PC-3 (cell line): ENCODE measurements around the gene ZFP1. TPM values are rescaled to one million over a fixed set of nuclear protein-coding genes. Genes with fewer than 3 reads are reported as not detected.

Source experiments
- ATAC-seq: fragments of 200-7000 bp; cut with Tn5 transposase; 2 replicates; pipeline ENCODE4 v1.9.1; 2020; ENCODE audit warnings: mild to moderate bottlenecking, moderate library complexity
- Bru-seq: library from RNA; stranded (reverse); fragments of 400-500 nt; gene quantifications from one replicate; lab custom pipeline; 2021; lab: Mats Ljungman, UMichigan
- BruChase-seq, 2 experiments: library from RNA; stranded (reverse); fragments of 400-500 nt; gene quantifications; one replicate each; lab custom pipeline; 2021; lab: Mats Ljungman, UMichigan
- BruUV-seq: library from RNA; stranded (reverse); fragments of 400-500 nt; replicated peaks from 2 replicates; lab custom pipeline; 2021; lab: Mats Ljungman, UMichigan
- CTCF ChIA-PET: fragments of 300-600 bp; sonication (Branson Sonifier 250); formaldehyde crosslinking; loops from one replicate; lab custom pipeline; 2022; ENCODE audit warnings: antibody characterized with exemption; lab: Charles Lee
- POLR2A ChIA-PET: fragments of 300-600 bp; sonication (Branson Sonifier 250); formaldehyde crosslinking; loops from one replicate; lab custom pipeline; 2022; ENCODE audit warnings: antibody characterized with exemption; ENCODE audit not compliant: unreplicated experiment; lab: Charles Lee
- DNase-seq: peaks from one replicate; pipeline ENCODE4 v3.0.0-alpha.2; 2015
- H2AFZ ChIP-seq: fragments of 300-600 bp; sonication (generic); 2 replicates; pipeline ENCODE4 v1.6.0; 2016; ENCODE audit warnings: antibody characterized with exemption, low read length
- H3F3A ChIP-seq: fragments of 300-600 bp; sonication (generic); one replicate; pipeline ENCODE4 v1.6.0; 2017; ENCODE audit warnings: antibody characterized with exemption, low read length, control low read depth, mild to moderate bottlenecking; ENCODE audit not compliant: unreplicated experiment
- H3K27ac ChIP-seq: fragments of 300-600 bp; sonication (generic); 2 replicates; pipeline ENCODE4 v1.5.1; 2016; ENCODE audit warnings: mild to moderate bottlenecking, low read length
- H3K27me3 ChIP-seq: fragments of 300-600 bp; sonication (generic); 2 replicates; pipeline ENCODE4 v1.6.1; 2016; ENCODE audit warnings: low read length, mixed read lengths
- H3K36me3 ChIP-seq: fragments of 300-600 bp; sonication (generic); 2 replicates; pipeline ENCODE4 v1.6.1; 2016; ENCODE audit warnings: low read depth, mixed run types, low read length, mixed read lengths
- H3K4me1 ChIP-seq: fragments of 300-600 bp; sonication (generic); 2 replicates; pipeline ENCODE4 v1.5.1; 2016; ENCODE audit warnings: low read length; ENCODE audit not compliant: insufficient read depth
- H3K4me2 ChIP-seq: fragments of 300-600 bp; sonication (generic); 2 replicates; pipeline ENCODE4 v1.6.0; 2016; ENCODE audit warnings: low read length
- H3K4me3 ChIP-seq: fragments of 300-600 bp; sonication (generic); 2 replicates; pipeline ENCODE4 v1.5.1; 2016; ENCODE audit warnings: mild to moderate bottlenecking, low read length, mixed read lengths
- H3K79me2 ChIP-seq: fragments of 300-600 bp; sonication (generic); 2 replicates; pipeline ENCODE4 v1.6.1; 2017; ENCODE audit warnings: low read length, mixed read lengths
- H3K9ac ChIP-seq: fragments of 300-600 bp; sonication (generic); 2 replicates; pipeline ENCODE4 v1.6.0; 2016; ENCODE audit warnings: mild to moderate bottlenecking, low read length
- H3K9me2 ChIP-seq: fragments of 300-600 bp; sonication (generic); replicated peaks from 2 replicates; pipeline ENCODE4 v1.6.1; 2016; ENCODE audit warnings: mixed run types, low read length, mixed read lengths
- H3K9me3 ChIP-seq: fragments of 300-600 bp; sonication (generic); 2 replicates; pipeline ENCODE4 v1.6.1; 2016; ENCODE audit warnings: low read length, mixed read lengths
- H4K20me1 ChIP-seq: fragments of 300-600 bp; sonication (generic); 2 replicates; pipeline ENCODE4 v1.6.1; 2016; ENCODE audit warnings: low read length, mixed read lengths
- EZH2 ChIP-seq: fragments of 300-600 bp; sonication (generic); IDR thresholded peaks from one replicate; pipeline ENCODE4 v1.6.1; 2017; ENCODE audit warnings: antibody characterized with exemption, mild to moderate bottlenecking, low read length; ENCODE audit not compliant: unreplicated experiment
- EZH2phosphoT487 ChIP-seq: fragments of 300-600 bp; sonication (generic); IDR thresholded peaks from 2 replicates; pipeline ENCODE4 v1.6.1; 2018; ENCODE audit warnings: mild to moderate bottlenecking, antibody characterized with exemption, low read length, borderline replicate concordance
- intact Hi-C: fragments of 100-400 bp; cut with micrococcal nuclease; formaldehyde crosslinking; loops from 2 replicates; pipeline ENCODE4 v1.9.0; 2023
- long read RNA-seq: library from polyadenylated mRNA; unstranded; transcript quantifications from one replicate; pipeline ENCODE4 v2.0.0, GENCODE V29; 2021; ENCODE audit not compliant: unreplicated experiment
- total RNA-seq: library from RNA; depleted of rRNA; stranded (reverse); fragments of >200 nt; gene quantifications from 2 replicates; pipeline ENCODE4 v1.2.3, GENCODE V29; 2014; rRNA removed
- TF ChIP-seq, protein P1 (sequence below): fragments of 300-600 bp; sonication (generic); conservative IDR thresholded peaks from 2 replicates; pipeline ENCODE4 v1.5.1; 2017; ENCODE audit warnings: antibody characterized with exemption, low read depth, mild to moderate bottlenecking, low read length

ZFP1 gene
- 3.3 and 3.5 TPM in 2 replicates for total RNA-seq
- Bru-seq, nascent RNA, result percentile 57 among the genes with signal in this experiment
- percentile 73 among the genes with signal in this experiment for BruChase-seq, experiment 1, labeled RNA remaining after a 6-hour chase
- BruChase-seq, experiment 2, labeled RNA remaining after a 2-hour chase, result percentile 68 among the genes with signal in this experiment
- long read RNA-seq, transcript ZFP1-209 (4 exons, 1,457 nt), result major isoform, 8 of 10 reads
- long read RNA-seq, partial matches to known transcripts, result 0 of 10 reads
- long read RNA-seq, other reads (novel, unspliced or antisense), result 2 of 10 reads

DNA sequence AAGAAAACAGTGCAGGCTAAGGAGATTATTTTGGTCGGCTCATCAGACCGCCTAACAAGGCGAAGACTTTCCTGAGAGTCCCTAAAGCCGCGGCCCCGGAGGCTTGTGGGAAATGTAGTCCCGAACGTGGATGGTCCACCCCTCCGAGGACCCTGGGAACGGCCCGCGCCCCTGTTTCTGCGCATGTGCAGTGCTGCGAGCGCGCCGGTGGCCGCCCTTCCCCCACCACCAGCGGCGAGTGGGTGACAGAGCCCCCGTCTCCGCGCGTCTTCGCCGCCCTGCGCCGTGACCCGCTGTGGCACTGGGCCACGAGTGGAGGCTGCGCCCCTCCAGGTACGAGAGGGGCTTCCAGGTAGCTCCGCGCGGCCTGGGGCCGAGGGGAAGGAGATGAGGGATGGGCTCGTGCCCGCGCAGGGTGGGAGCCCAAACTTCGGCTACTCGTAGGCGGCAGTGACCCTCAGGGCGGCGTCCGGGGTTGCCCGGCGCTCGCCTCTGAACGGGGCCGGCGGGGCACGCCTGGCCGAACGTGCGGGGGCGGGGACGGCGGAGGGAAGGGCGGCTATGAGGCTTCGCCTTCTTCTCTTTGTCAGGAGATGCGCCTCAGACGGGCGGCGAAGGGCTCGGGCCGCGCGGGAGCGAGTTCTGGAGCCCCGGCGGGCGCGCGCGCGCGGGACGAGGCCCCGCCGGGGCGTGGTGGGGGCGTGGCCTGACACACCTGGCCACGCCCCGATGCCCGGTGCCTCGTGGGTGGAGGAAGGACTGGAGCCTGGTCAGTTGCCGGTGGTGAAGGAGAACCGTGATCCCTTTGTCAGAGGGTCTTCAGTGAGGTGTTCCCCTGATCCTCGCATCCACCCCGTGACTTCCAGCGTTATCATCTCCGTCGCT lies at the start of gene ZFP1:
Gene ZFP1, plus strand, starts transcription at position 214 of the 885 bp plus-strand sequence. CDS start 4,428 bp downstream, outside the sequence.
- Histone ChIP-seq H3K9me2 (no peaks in the 10 kb centered on the region), H3K4me1 (no peaks in the 10 kb centered on the region), H3K27me3 (no peaks in the 10 kb centered on the region), H3K27ac (peak within 1 kb of the TSS; percentile 85), H3K9ac (peak within 1 kb of the TSS; percentile 96), H3K4me2 (peak within 1 kb of the TSS; percentile 93), H2AFZ (peak within 1 kb of the TSS; percentile 90), H3F3A (no peaks in the 10 kb centered on the region), H3K36me3 (peaks cover 22% of the 10 kb centered on the region), H3K79me2 (peaks cover 32% of the 10 kb centered on the region), H3K4me3 (peak within 1 kb of the TSS; percentile 98), H3K9me3 (peaks cover 13% of the 10 kb centered on the region), H4K20me1 (no peaks in the 10 kb centered on the region)
- TF ChIP-seq EZH2phosphoT487, result no peak
- TF ChIP-seq, protein P1, sequence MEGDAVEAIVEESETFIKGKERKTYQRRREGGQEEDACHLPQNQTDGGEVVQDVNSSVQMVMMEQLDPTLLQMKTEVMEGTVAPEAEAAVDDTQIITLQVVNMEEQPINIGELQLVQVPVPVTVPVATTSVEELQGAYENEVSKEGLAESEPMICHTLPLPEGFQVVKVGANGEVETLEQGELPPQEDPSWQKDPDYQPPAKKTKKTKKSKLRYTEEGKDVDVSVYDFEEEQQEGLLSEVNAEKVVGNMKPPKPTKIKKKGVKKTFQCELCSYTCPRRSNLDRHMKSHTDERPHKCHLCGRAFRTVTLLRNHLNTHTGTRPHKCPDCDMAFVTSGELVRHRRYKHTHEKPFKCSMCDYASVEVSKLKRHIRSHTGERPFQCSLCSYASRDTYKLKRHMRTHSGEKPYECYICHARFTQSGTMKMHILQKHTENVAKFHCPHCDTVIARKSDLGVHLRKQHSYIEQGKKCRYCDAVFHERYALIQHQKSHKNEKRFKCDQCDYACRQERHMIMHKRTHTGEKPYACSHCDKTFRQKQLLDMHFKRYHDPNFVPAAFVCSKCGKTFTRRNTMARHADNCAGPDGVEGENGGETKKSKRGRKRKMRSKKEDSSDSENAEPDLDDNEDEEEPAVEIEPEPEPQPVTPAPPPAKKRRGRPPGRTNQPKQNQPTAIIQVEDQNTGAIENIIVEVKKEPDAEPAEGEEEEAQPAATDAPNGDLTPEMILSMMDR, result no peak
- TF ChIP-seq EZH2, result no peak
- intact Hi-C loops, result loop anchor here (2.0 kb wide), 1 partner anchor 32 kb away; the partner anchor contains the start of gene LDHD
- POLR2A ChIA-PET, result no interaction called here
- ATAC-seq (peak; percentile 90), DNase-seq (peak; percentile 87)
- no TSS peak for BruUV-seq
- CTCF ChIA-PET, result no interaction called here

DNA sequence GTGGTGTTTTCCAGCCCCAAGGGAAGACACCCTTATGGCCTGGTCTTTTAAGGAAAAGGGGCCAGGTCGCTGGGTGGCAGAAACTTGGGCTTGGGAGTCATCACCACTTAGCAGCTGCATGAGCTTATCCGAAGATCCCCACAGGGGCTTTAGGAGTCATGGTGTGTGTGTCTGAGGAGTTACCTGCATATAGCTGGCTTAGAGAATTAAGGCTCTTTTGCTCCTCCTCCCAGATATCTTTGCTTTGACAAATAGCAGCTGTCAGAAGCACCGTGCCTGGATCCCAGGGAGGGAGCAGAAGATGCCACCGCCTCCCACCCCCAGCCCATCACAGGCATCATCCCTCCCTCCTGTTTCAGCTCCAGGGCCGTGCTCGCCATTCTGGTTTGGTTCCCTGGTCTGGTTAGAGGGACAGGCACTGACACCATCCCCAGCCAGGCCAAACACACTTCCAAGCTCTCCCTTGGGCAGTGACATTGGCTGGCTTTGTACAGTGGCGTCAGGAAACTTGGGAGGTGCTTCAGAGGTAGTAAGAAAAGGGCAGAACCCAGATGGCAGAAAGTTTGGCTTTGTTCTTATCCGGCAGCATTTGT lies 49.2 kb upstream of the ZFP1 start:
- no peak overlapping the region for H3K9ac ChIP-seq
- no peak overlapping the region for H3K27ac ChIP-seq
- DNase-seq (no peak), ATAC-seq (no peak)
- no peaks in the 10 kb centered on the region for H3F3A ChIP-seq
- no peaks in the 10 kb centered on the region for H3K27me3 ChIP-seq
- no peaks in the 10 kb centered on the region for H4K20me1 ChIP-seq
- intact Hi-C loops, result no loop called here
- H3K79me2 ChIP-seq, result peaks cover 7% of the 10 kb centered on the region
- ChIA-PET POLR2A (no interaction called here), CTCF (no interaction called here)
- no peak overlapping the region for H2AFZ ChIP-seq
- BruUV-seq, result no TSS peak
- peaks cover 18% of the 10 kb centered on the region for H3K4me1 ChIP-seq
- H3K9me3 ChIP-seq, result no peaks in the 10 kb centered on the region
- no peak overlapping the region for H3K4me3 ChIP-seq
- H3K4me2 ChIP-seq, result no peak overlapping the region
- H3K36me3 ChIP-seq, result no peaks in the 10 kb centered on the region
- TF ChIP-seq EZH2phosphoT487 (no peak), EZH2 (no peak)
- TF ChIP-seq, protein P1, result no peak
- no peaks in the 10 kb centered on the region for H3K9me2 ChIP-seq
